ENCODE measurements around the gene RAB5A. TPM values are rescaled to one million over a fixed set of nuclear protein-coding genes. Genes with fewer than 3 reads are reported as not detected.

The RAB5A gene
- total and polyA plus RNA-seq, 8 donors, result 16.0 to 30.2 (median 21.0) TPM

DNA sequence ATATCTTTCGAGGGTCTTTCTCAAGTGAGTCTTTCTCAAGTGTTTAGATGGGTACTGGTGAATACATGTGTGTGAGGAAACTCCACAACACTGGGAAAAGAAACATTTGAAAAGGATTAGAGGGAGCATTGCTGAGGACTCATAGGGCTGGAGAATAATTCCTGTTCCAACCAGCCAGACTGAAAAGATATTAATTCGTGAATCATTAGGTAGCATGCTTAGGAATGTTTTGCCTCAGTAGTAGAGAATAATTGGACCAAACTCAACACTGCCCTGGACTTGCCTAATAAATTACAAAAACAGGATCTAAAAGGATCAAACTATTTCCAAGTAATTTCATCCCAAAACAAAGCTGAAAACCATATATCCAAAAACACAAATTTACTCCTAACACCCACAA lies 47.9 kb downstream of the RAB5A start:
- WGBS, 2 donors, result 78 to 94% methylated on average over 2 of the region's 2 CpGs
- FAIRE-seq (no peak), ATAC-seq (no peak), DNase-seq (no peak)
- TF ChIP-seq, protein P1, sequence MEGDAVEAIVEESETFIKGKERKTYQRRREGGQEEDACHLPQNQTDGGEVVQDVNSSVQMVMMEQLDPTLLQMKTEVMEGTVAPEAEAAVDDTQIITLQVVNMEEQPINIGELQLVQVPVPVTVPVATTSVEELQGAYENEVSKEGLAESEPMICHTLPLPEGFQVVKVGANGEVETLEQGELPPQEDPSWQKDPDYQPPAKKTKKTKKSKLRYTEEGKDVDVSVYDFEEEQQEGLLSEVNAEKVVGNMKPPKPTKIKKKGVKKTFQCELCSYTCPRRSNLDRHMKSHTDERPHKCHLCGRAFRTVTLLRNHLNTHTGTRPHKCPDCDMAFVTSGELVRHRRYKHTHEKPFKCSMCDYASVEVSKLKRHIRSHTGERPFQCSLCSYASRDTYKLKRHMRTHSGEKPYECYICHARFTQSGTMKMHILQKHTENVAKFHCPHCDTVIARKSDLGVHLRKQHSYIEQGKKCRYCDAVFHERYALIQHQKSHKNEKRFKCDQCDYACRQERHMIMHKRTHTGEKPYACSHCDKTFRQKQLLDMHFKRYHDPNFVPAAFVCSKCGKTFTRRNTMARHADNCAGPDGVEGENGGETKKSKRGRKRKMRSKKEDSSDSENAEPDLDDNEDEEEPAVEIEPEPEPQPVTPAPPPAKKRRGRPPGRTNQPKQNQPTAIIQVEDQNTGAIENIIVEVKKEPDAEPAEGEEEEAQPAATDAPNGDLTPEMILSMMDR (IDR thresholded peaks at IDR 0.05), result no peak
- no peaks in the 10 kb centered on the region for H3K4me1 ChIP-seq
- H3K36me3 ChIP-seq, result no peaks in the 10 kb centered on the region
- intact Hi-C loops (cut with DNase I), result no loop called here
- no peaks in the 10 kb centered on the region for H3K9me3 ChIP-seq
- no peak overlapping the region for H3K27ac ChIP-seq
- H3K27me3 ChIP-seq, result no peaks in the 10 kb centered on the region
- H3K4me3 ChIP-seq, result no peak overlapping the region

DNA sequence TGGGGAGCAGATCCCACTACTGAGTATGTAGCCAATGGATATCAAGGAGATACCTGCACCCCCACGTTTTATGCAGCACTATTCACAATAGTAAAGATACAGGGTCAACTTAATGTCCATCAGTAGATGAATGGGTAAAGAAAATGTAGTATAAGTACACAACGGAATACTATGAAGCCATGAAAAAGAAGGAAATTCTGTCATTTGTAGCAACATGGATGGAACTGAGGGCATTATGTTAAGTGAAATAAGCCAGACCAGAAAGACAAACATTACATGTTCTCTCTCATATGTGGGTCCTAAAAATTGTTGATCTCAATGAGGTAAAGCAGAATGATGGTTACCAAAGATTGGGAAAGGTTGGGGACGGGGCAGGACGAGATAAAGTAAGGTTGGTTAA lies 50.6 kb downstream of the RAB5A start:
- 67 to 86% methylated on average over 4 of the region's 4 CpGs for WGBS, 2 donors
- H3K4me3 ChIP-seq, result no peak overlapping the region
- no peaks in the 10 kb centered on the region for H3K9me3 ChIP-seq
- no peaks in the 10 kb centered on the region for H3K27me3 ChIP-seq
- no peak for FAIRE-seq
- no peak for ATAC-seq
- no peaks in the 10 kb centered on the region for H3K4me1 ChIP-seq
- TF ChIP-seq, protein P1 (IDR thresholded peaks at IDR 0.05), result no peak
- intact Hi-C loops (cut with DNase I), result no loop called here
- no peak for DNase-seq
- H3K27ac ChIP-seq, result no peak overlapping the region
- H3K36me3 ChIP-seq, result no peaks in the 10 kb centered on the region

DNA sequence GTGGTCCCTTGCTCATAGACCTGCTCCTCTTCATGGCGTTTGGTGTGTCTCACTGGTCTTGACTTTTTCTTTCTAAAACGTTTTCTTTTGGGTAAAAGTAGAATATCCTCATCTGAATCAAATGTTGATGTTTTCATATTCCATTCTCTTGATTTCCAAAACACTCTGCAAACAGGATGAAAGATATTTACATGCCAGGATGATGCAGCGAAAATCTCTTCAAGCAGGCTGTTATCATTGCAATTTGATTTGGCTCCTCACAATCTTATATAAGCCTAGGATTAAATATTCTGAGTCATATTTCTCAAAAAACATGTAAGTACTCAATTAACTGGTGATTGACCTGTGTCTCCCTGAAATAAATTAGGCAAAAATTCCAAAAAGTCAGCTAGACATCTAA lies 55.0 kb downstream of the RAB5A start:
- Histone ChIP-seq H3K4me1 (no peaks in the 10 kb centered on the region), H3K27ac (no peak overlapping the region), H3K36me3 (no peaks in the 10 kb centered on the region), H3K9me3 (no peaks in the 10 kb centered on the region), H3K4me3 (no peak overlapping the region), H3K27me3 (no peaks in the 10 kb centered on the region)
- 57 to 65% methylated on average over 3 of the region's 3 CpGs for WGBS, 2 donors
- TF ChIP-seq, protein P1 (IDR thresholded peaks at IDR 0.05), result no peak
- intact Hi-C loops (cut with DNase I), result no loop called here
- ATAC-seq, result no peak
- no peak for DNase-seq
- no peak for FAIRE-seq

DNA sequence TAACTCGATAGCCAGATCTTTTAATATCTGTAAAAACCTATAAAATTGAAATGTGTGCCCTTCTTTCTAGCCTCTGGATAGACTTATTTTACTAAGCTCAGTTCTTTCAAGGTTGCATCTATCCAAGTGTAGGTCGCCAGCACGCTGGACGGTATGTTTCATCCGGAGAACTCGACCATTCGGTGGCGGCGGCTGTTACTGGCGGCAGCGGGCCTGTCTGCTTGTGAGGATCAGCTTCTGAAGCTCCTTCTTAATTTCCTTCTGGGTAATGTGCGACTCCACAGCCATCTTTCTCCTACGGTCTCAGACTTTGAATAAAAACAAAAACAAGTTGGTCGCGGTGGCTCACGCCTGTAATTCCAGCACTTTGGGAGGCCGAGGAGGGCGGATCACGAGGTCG lies 61.1 kb downstream of the RAB5A start:
- DNase-seq (no peak), FAIRE-seq (no peak), ATAC-seq (no peak)
- H3K27ac ChIP-seq, result no peak overlapping the region
- intact Hi-C loops (cut with DNase I), result no loop called here
- no peaks in the 10 kb centered on the region for H3K27me3 ChIP-seq
- H3K4me3 ChIP-seq, result no peak overlapping the region
- H3K4me1 ChIP-seq, result no peaks in the 10 kb centered on the region
- H3K36me3 ChIP-seq, result no peaks in the 10 kb centered on the region
- TF ChIP-seq, protein P1 (IDR thresholded peaks at IDR 0.05), result no peak
- no peaks in the 10 kb centered on the region for H3K9me3 ChIP-seq
- 95% methylated on average over 20 of the region's 20 CpGs for WGBS, 2 donors

DNA sequence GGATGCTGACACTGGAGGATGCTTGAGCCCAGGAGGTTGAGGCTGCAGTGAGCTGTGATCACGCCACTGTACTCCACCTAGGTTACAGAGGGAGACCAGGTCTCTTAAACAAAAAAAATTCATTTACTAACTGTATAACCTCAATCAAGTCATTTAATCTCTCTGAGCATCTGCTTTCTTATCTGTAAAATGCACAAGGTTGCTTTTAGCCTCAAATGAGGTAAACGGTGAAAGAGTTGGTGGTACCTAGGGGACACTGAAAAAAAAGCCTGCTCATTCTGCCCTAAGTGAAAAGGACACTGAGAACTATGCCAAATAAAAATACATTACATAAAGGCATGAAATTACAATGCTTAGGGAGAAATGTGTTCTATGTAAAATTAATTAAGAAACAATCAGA lies 61.7 kb downstream of the RAB5A start:
- intact Hi-C loops (cut with DNase I), result no loop called here
- DNase-seq (no peak), ATAC-seq (no peak), FAIRE-seq (no peak)
- H3K36me3 ChIP-seq, result no peaks in the 10 kb centered on the region
- no peaks in the 10 kb centered on the region for H3K4me1 ChIP-seq
- H3K9me3 ChIP-seq, result no peaks in the 10 kb centered on the region
- TF ChIP-seq, protein P1 (IDR thresholded peaks at IDR 0.05), result no peak
- H3K4me3 ChIP-seq, result no peak overlapping the region
- H3K27me3 ChIP-seq, result no peaks in the 10 kb centered on the region
- WGBS, 2 donors, result 64 to 70% methylated on average over 2 of the region's 2 CpGs
- no peak overlapping the region for H3K27ac ChIP-seq
